HUES48 (cell line): ENCODE results near the gene EXOC3L4.
"Not testable (repeated sequence)": the region's sequence is repeated elsewhere in the genome, so short reads cannot be mapped to it uniquely, and the experiment has no call there.

Source experiments
- H3K27ac ChIP-seq: one replicate; pipeline ENCODE4 v1.7.0; 2013; ENCODE audit warnings: low read depth, low read length, inconsistent platforms
- H3K27me3 ChIP-seq: 2 replicates; pipeline ENCODE4 v1.6.1; 2013; ENCODE audit warnings: mild to moderate bottlenecking, low read length; ENCODE audit not compliant: control insufficient read depth, insufficient read depth
- H3K36me3 ChIP-seq: 2 replicates; pipeline ENCODE4 v1.6.1; 2013; ENCODE audit warnings: low read length; ENCODE audit not compliant: control insufficient read depth, insufficient read depth
- H3K4me1 ChIP-seq: 2 replicates; pipeline ENCODE4 v1.6.1; 2013; ENCODE audit warnings: mild to moderate bottlenecking, low read length; ENCODE audit not compliant: control insufficient read depth, insufficient read depth
- H3K4me3 ChIP-seq: 2 replicates; pipeline ENCODE4 v1.5.1; 2013; ENCODE audit warnings: mild to moderate bottlenecking, low read depth, low read length
- H3K9ac ChIP-seq: 2 replicates; pipeline ENCODE4 v1.6.1; 2013; ENCODE audit warnings: mild to moderate bottlenecking, low read depth, low read length, moderate library complexity
- H3K9me3 ChIP-seq: 2 replicates; pipeline ENCODE4 v1.6.1; 2013; ENCODE audit warnings: low read length; ENCODE audit not compliant: control insufficient read depth, insufficient read depth

EXOC3L4 gene

GRCh38 chr14:103149351-103150237 is 55.1 kb downstream of the EXOC3L4 start:
- Histone ChIP-seq H3K9ac (no peak overlapping the region), H3K4me1 (no peaks in the 10 kb centered on the region), H3K9me3 (no peaks in the 10 kb centered on the region), H3K36me3 (no peaks in the 10 kb centered on the region), H3K27ac (no peak overlapping the region), H3K27me3 (no peaks in the 10 kb centered on the region), H3K4me3 (no peak overlapping the region)

GRCh38 chr14:103151270-103151945 is 56.9 kb downstream of the EXOC3L4 start:
- Histone ChIP-seq H3K4me1 (no peaks in the 10 kb centered on the region), H3K9me3 (no peaks in the 10 kb centered on the region), H3K27me3 (no peaks in the 10 kb centered on the region), H3K4me3 (no peak overlapping the region), H3K9ac (no peak overlapping the region), H3K36me3 (no peaks in the 10 kb centered on the region), H3K27ac (no peak overlapping the region)

GRCh38 chr14:103155010-103155409 is 60.5 kb downstream of the EXOC3L4 start:
- no peaks in the 10 kb centered on the region for H3K9me3 ChIP-seq
- H3K27ac ChIP-seq, result no peak overlapping the region
- no peak overlapping the region for H3K9ac ChIP-seq
- H3K27me3 ChIP-seq, result no peaks in the 10 kb centered on the region
- H3K4me3 ChIP-seq, result no peak overlapping the region
- H3K4me1 ChIP-seq, result no peaks in the 10 kb centered on the region; the same call in 1 of the 2 replicates
- H3K36me3 ChIP-seq, result no peaks in the 10 kb centered on the region

GRCh38 chr14:103155416-103155815 is 60.9 kb downstream of the EXOC3L4 start:
- H3K4me1 ChIP-seq, H3K36me3 ChIP-seq, H3K9ac ChIP-seq, H3K27me3 ChIP-seq, H3K27ac ChIP-seq, H3K4me3 ChIP-seq, H3K9me3 ChIP-seq: not testable (repeated sequence)

- Histone ChIP-seq H3K4me3 (no peak overlapping the region), H3K36me3 (no peaks in the 10 kb centered on the region), H3K9me3 (no peaks in the 10 kb centered on the region), H3K27ac (no peak overlapping the region), H3K9ac (no peak overlapping the region), H3K4me1 (no peaks in the 10 kb centered on the region; the same call in 1 of the 2 replicates), H3K27me3 (no peaks in the 10 kb centered on the region)
Measured at GRCh38 chr14:103155826-103156394, 61.4 kb downstream of the EXOC3L4 start.

- no peaks in the 10 kb centered on the region for H3K27me3 ChIP-seq
- H3K4me1 ChIP-seq, result no peaks in the 10 kb centered on the region; the same call in 1 of the 2 replicates
- H3K9ac ChIP-seq, result no peak overlapping the region
- no peak overlapping the region for H3K4me3 ChIP-seq
- no peak overlapping the region for H3K27ac ChIP-seq
- H3K36me3 ChIP-seq, result no peaks in the 10 kb centered on the region
- H3K9me3 ChIP-seq, result peaks cover 1% of the 10 kb centered on the region; the same call in 1 of the 2 replicates
Measured at GRCh38 chr14:103156651-103157378, 62.3 kb downstream of the EXOC3L4 start.

GRCh38 chr14:103157969-103158368 is 63.4 kb downstream of the EXOC3L4 start:
- H3K9me3 ChIP-seq, result peaks cover 12% of the 10 kb centered on the region; the same call in 1 of the 2 replicates
- no peak overlapping the region for H3K9ac ChIP-seq
- H3K27ac ChIP-seq, result no peak overlapping the region
- H3K36me3 ChIP-seq, result no peaks in the 10 kb centered on the region
- H3K4me1 ChIP-seq, result no peaks in the 10 kb centered on the region; the same call in 1 of the 2 replicates
- no peak overlapping the region for H3K4me3 ChIP-seq
- no peaks in the 10 kb centered on the region for H3K27me3 ChIP-seq

GRCh38 chr14:103158688-103159087 is 64.2 kb downstream of the EXOC3L4 start:
- Histone ChIP-seq H3K36me3 (no peaks in the 10 kb centered on the region), H3K9ac (no peak overlapping the region), H3K4me1 (no peaks in the 10 kb centered on the region; the same call in 1 of the 2 replicates), H3K4me3 (no peak overlapping the region), H3K9me3 (peaks cover 12% of the 10 kb centered on the region; the same call in 1 of the 2 replicates), H3K27me3 (no peaks in the 10 kb centered on the region), H3K27ac (no peak overlapping the region)
